SU-DHL-6 (cell line): Measurements from ENCODE around the gene CARD11.

Experiments used
- H2AFZ ChIP-seq: fragments of 200-600 bp; sonication (generic); 2 replicates; pipeline ENCODE4 v1.6.1; 2014; ENCODE audit warnings: low read depth, mild to moderate bottlenecking, moderate library complexity, mixed read lengths, antibody characterized with exemption, low read length; ENCODE audit not compliant: severe bottlenecking
- H3F3A ChIP-seq: fragments of 200-600 bp; shearing (Covaris generic); 2 replicates; pipeline ENCODE4 v1.6.0; 2016; ENCODE audit warnings: antibody characterized with exemption, mild to moderate bottlenecking; ENCODE audit not compliant: insufficient read depth
- H3K27ac ChIP-seq: fragments of 200-600 bp; sonication (generic); 2 replicates; pipeline ENCODE4 v1.5.1; 2016; ENCODE audit warnings: low read depth, mild to moderate bottlenecking, low read length, moderate library complexity, mixed read lengths
- H3K27me3 ChIP-seq: fragments of 200-600 bp; sonication (generic), shearing (Covaris generic); 2 replicates; pipeline ENCODE4 v1.6.0; 2014; ENCODE audit warnings: mild to moderate bottlenecking, low read length
- H3K36me3 ChIP-seq: fragments of 200-600 bp; sonication (generic); 2 replicates; pipeline ENCODE4 v1.6.1; 2014; ENCODE audit warnings: mild to moderate bottlenecking, low read length, mixed read lengths
- H3K4me2 ChIP-seq: fragments of 300-600, 200-600 bp; shearing (Covaris generic), sonication (generic); 2 replicates; pipeline ENCODE4 v1.6.0; 2014; ENCODE audit warnings: low read length, low read depth, mild to moderate bottlenecking; ENCODE audit not compliant: poor library complexity, severe bottlenecking
- H3K4me3 ChIP-seq: fragments of 200-600 bp; sonication (generic); 2 replicates; pipeline ENCODE4 v1.5.1; 2014; ENCODE audit warnings: antibody characterized with exemption, low read length, mild to moderate bottlenecking, mixed read lengths; ENCODE audit not compliant: insufficient read depth, poor library complexity, severe bottlenecking
- H3K79me2 ChIP-seq: fragments of 200-600 bp; sonication (generic); 2 replicates; pipeline ENCODE4 v1.6.1; 2014; ENCODE audit warnings: mild to moderate bottlenecking, low read length, moderate library complexity; ENCODE audit not compliant: insufficient read depth
- H3K9ac ChIP-seq: fragments of 200-600 bp; sonication (generic); 2 replicates; pipeline ENCODE4 v1.7.0; 2014; ENCODE audit warnings: mild to moderate bottlenecking, low read length
- H3K9me2 ChIP-seq: fragments of 200-600 bp; sonication (generic); replicated peaks from 2 replicates; pipeline ENCODE4 v1.6.1; 2014; ENCODE audit warnings: low read length; ENCODE audit not compliant: insufficient read depth
- H3K9me3 ChIP-seq: fragments of 200-600 bp; sonication (generic); 2 replicates; pipeline ENCODE4 v1.6.1; 2014; ENCODE audit warnings: low read length, mixed read lengths; ENCODE audit not compliant: insufficient read depth
- H4K20me1 ChIP-seq: fragments of 200-600 bp; sonication (generic); 2 replicates; pipeline ENCODE4 v1.6.1; 2014; ENCODE audit warnings: low read depth, mild to moderate bottlenecking, antibody characterized with exemption, low read length, moderate library complexity, mixed read lengths
- EZH2phosphoT487 ChIP-seq: fragments of 200-600 bp; sonication (generic), shearing (Covaris generic); conservative IDR thresholded peaks from 2 replicates; pipeline ENCODE4 v1.6.1; 2018; ENCODE audit warnings: mild to moderate bottlenecking, antibody characterized with exemption, low read length, moderate library complexity, mixed read lengths
- TF ChIP-seq, protein P1 (sequence below): fragments of 200-600 bp; sonication (generic); IDR thresholded peaks from one replicate; pipeline ENCODE4 v1.5.1; 2017; ENCODE audit warnings: antibody characterized with exemption, mild to moderate bottlenecking, low read length, moderate library complexity; ENCODE audit not compliant: insufficient read depth, poor library complexity, severe bottlenecking

CARD11 gene

DNA sequence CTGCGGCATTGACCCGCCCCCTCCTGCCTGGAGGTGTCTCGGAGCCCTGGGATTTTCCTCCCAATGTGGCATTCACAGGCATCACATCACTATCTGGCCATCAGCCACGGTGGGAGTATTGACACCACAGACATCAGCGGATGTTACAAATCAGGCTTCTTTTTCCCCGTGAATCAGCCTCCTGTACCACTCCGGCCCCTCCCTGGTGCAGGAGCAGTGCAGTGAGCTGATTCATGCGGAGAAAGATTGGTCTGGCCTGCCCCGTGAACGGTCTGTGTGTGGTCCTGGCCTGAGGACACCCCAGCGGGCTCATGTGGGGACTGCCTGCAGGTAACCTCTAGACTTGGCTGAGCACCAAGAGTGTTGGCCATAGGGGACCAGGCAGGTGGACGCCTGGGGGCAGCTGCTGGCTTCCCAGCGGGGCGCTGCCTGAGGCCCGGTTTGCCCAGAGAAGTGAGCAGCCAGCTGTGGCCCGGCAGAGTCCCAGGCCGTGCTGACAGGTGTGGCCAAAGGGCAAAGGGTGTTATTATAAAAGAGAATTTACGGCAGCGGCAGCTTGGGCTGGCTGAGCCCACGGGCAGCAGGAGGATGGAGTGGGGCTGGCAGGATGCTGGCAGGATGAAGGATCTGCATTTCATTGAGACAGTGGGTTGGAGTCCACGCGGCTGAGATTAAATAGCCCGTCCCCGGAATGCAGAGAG, 167.5 kb downstream of the CARD11 start:
- Histone ChIP-seq H3K4me2 (no peak overlapping the region), H3K9me2 (no peaks in the 10 kb centered on the region), H3K9ac (no peak overlapping the region), H4K20me1 (no peaks in the 10 kb centered on the region), H3K27me3 (no peaks in the 10 kb centered on the region), H2AFZ (no peak overlapping the region), H3K27ac (no peak overlapping the region), H3K36me3 (no peaks in the 10 kb centered on the region), H3K4me3 (no peak overlapping the region), H3F3A (no peaks in the 10 kb centered on the region), H3K79me2 (no peaks in the 10 kb centered on the region), H3K9me3 (no peaks in the 10 kb centered on the region)
- no peak for TF ChIP-seq EZH2phosphoT487
- TF ChIP-seq, protein P1, sequence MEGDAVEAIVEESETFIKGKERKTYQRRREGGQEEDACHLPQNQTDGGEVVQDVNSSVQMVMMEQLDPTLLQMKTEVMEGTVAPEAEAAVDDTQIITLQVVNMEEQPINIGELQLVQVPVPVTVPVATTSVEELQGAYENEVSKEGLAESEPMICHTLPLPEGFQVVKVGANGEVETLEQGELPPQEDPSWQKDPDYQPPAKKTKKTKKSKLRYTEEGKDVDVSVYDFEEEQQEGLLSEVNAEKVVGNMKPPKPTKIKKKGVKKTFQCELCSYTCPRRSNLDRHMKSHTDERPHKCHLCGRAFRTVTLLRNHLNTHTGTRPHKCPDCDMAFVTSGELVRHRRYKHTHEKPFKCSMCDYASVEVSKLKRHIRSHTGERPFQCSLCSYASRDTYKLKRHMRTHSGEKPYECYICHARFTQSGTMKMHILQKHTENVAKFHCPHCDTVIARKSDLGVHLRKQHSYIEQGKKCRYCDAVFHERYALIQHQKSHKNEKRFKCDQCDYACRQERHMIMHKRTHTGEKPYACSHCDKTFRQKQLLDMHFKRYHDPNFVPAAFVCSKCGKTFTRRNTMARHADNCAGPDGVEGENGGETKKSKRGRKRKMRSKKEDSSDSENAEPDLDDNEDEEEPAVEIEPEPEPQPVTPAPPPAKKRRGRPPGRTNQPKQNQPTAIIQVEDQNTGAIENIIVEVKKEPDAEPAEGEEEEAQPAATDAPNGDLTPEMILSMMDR: no peak

DNA sequence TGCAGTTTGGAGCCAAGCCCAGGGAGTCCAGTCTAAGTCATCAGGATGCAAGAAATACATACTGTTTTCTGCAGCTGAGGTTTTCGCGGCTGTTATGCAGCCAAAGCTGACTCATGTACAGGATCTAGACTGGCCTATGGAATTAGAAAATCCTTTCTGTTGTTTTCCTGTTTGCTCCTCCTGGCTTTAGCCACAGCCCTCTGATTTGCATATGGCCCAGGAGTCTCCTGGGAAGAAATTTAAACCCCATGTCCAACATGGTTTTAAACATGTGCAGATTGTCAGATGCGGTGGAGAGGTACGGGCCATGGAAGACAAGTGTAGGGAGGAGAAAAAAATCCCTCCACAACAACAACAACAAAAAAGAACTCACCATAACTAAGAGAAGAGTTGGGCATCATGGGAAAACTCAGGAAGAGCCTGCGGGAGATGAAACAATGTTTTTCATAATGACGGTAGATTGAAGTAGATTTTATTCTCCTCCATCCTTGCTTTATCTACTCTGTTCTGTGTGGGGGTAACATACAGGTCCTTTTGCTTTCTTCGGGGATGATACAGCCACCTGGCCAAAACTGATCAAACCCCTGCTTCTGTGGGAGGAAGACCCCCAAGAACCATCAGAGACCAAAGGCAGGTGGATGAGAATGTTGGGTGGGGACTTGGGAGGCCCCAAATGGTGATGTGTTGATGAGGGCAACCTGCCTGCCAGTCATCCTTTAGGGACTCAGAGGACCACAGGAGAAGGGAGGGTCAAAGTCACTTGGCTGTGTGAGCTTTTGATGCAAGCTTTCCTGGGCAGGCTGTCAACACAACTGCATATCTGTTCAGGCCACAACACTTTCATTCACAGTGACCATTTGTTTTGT, 169.7 kb downstream of the CARD11 start:
- Histone ChIP-seq H3K27me3 (no peaks in the 10 kb centered on the region), H3K9me2 (no peaks in the 10 kb centered on the region), H3K9me3 (no peaks in the 10 kb centered on the region), H3K27ac (no peak overlapping the region), H3F3A (no peaks in the 10 kb centered on the region), H2AFZ (no peak overlapping the region), H3K9ac (no peak overlapping the region), H3K79me2 (no peaks in the 10 kb centered on the region), H3K36me3 (no peaks in the 10 kb centered on the region), H4K20me1 (no peaks in the 10 kb centered on the region), H3K4me3 (no peak overlapping the region), H3K4me2 (no peak overlapping the region)
- no peak for TF ChIP-seq EZH2phosphoT487
- TF ChIP-seq, protein P1: no peak

DNA sequence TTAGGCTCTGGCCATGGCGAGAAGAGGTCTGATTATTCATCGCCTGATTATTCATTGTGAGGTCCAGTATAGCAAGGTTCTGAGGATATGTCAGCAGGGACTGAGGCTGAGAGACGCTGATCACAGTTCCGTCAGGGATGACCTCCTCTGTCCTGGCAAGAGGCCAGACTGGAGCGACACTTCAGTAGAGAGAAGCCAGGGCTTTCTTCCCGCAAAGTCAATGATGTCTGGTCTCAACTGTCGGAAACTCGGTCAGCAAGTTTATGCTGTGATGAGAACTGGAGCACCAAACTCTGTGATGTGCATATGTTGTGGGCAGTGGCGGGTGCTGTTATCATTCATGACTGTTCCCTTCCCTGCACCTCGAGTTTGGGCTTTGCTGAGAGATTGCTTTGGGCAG, 170.5 kb downstream of the CARD11 start:
- H3F3A ChIP-seq: no peaks in the 10 kb centered on the region
- TF ChIP-seq, protein P1: no peak
- TF ChIP-seq EZH2phosphoT487: no peak
- H3K9me2 ChIP-seq: no peaks in the 10 kb centered on the region
- no peak overlapping the region for H3K9ac ChIP-seq
- no peaks in the 10 kb centered on the region for H3K79me2 ChIP-seq
- no peaks in the 10 kb centered on the region for H4K20me1 ChIP-seq
- no peaks in the 10 kb centered on the region for H3K36me3 ChIP-seq
- no peaks in the 10 kb centered on the region for H3K27me3 ChIP-seq
- no peaks in the 10 kb centered on the region for H3K9me3 ChIP-seq
- H3K4me3 ChIP-seq: no peak overlapping the region
- no peak overlapping the region for H3K4me2 ChIP-seq
- H2AFZ ChIP-seq: no peak overlapping the region
- no peak overlapping the region for H3K27ac ChIP-seq
